HG02678 (cell line): Measurements from ENCODE around the gene PMS2.
"Not testable (repeated sequence)": the region's sequence is repeated elsewhere in the genome, so short reads cannot be mapped to it uniquely, and the experiment has no call there.

Experiments
- ATAC-seq: cut with Tn5 transposase; IDR thresholded peaks from one replicate; pipeline ENCODE4 v1.9.1; 2021; ENCODE audit warnings: mild to moderate bottlenecking, moderate library complexity; ENCODE audit not compliant: unreplicated experiment

Gene PMS2

DNA sequence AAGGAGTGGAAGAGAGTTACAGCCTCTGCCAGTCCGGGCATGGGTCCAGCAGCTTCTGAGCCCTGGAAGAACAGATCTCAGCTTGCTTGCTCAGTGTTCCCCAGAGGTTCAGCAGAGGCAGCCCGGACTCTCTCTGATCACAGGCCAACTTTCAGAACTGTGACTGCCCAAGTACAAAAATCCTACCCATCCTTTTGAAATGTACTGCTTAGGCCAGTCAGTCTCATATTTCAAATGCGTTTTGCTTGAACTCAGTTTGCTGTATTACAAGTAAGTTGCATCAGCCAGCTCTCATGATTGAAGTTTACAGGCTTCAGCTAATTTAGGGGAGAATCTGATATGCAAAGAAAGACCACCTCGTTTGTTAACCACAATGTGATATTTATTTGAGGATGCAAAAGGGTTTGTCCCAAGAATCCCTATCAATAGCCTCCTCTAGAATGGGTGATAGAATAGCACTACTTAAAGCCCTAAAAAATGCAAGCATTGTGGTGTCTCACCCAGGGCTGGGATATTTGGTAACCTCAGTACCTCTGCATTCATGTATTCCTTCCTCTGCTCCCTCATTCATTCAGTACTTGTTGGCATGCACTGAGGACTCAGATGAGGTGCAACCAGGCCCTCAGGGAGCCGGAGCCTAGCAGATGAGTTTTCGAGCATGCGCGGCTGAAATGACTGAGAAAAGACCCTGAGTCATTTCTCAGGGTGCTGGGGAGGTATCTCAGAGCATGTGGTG, 7.2 kb upstream of the PMS2 start:
- no peak for ATAC-seq

DNA sequence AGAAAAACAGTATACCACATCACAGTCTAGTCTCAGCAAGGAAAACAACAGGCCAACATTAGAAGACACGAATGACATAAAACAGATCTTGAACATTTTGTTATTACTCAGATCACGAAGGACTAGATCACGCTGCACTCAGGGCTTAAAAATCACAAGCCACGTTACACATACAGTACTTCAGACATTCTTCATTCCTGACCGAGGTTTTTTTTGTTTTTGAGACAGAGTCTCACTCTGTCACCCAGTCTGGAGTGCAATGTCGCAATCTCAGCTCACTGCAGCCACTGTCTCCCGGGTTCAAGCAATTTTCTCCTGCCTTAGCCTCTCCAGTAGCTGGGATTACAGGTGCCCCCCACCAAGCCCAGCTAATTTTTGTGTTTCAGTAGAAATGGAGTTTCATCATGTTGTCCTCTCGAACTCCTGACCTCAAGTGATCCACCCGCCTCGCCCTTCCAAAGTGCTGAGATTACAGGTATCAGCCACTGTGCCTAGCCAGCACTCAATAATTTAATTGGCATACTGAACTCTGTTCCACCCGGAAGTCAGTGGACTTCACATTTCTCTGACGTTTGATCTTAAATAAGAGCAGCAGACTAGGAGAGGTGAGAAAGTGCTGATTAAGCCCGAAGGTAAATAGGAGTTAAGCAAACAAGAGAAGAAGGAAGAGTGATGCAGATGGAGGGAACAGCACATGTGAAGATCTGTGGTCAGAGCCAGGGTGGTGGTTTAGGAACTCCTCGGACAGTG, 3.7 kb upstream of the PMS2 start:
- ATAC-seq = no peak

DNA sequence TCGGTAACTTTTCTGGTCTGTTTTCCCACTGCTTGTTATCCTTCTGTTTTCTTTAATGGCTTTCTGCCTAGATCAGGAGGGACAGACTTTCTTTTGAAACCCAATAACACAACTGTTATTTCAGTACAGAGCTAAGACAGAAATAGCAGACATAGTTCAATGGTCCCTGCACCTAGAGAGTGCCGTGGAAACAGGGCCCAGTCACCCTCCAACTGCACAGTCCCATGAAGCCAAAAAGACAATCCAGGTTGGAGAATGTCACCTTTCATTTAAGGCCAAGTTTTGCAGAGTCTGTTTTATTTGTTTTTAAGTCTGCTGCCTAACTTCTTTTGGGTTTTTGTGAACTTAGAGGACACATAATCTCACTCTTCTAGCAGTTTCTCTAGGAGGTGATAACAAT, 2.7 kb upstream of the PMS2 start:
- no peak for ATAC-seq

DNA sequence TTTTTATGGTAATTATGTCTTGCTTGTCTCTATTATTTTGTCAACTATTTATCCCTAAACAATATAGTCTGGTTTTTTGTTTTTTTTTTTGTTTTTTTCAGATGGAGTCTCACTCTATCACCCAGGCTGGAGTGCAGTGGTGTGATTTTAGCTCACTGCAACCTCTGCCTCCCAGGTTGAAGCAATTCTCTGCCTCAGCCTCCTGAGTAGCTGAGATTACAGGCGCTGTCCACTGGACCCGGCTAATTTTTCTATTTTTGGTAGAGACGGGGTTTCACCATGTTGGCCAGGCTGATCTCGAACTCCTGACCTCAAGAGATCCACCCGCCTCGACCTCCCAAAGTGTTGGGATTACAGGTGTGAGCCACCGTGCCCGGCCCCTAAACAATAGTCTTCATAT, 1.5 kb upstream of the PMS2 start:
- not testable (repeated sequence) for ATAC-seq

DNA sequence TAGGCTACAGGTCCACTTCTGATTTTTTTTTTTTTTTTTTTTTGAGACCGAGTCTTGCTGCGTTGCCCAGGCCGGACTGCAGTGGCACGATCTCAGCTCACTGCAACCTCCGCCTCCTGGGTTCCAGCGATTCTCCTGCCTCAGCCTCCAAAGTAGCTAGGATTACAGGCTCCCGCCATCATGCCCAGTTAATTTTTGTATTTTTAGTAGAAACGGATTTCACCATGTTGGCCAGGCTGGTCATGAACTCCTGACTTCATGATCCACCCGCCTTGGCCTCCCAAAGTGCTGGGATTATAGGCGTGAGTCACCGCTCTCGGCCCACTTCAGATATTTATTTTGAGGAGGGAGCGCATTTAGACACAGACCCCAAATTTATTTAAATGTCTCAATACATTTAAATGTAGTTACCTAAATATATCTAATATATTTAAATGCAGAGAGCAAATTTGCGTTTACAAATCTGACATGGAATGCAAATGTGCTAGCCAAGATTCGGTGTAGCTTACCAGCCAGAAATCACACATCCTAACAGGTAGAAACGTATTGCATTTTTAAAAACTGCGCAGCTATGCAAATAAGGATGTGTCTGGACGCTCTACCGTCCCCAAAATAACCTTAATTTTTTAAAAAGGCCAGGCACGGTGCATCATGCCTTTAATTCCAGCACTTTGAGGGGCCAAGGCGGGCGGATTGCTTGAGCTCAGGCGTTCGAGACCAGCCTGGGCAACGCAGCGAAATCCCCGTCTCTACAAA, 836 bp downstream of the PMS2 start:
- not testable (repeated sequence) for ATAC-seq

DNA sequence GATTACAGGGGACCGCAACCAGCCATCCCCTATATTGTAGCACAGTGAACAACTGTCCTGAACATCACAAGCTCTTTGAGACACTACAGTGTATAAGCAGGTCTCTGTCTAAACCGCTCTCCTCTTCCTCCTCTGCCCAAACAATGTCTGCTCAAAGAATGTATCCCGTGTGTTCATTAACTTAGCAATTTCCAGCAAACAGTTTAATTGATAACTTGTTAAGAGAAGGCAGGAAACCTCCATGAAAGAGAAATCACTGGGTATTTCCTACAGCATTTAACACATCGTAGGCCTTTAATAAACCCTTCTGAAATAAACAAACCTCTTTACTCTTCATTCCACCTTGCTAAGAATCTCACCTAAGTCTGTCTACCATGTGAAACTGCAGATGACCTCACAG, 1.5 kb downstream of the PMS2 start:
- no peak for ATAC-seq

DNA sequence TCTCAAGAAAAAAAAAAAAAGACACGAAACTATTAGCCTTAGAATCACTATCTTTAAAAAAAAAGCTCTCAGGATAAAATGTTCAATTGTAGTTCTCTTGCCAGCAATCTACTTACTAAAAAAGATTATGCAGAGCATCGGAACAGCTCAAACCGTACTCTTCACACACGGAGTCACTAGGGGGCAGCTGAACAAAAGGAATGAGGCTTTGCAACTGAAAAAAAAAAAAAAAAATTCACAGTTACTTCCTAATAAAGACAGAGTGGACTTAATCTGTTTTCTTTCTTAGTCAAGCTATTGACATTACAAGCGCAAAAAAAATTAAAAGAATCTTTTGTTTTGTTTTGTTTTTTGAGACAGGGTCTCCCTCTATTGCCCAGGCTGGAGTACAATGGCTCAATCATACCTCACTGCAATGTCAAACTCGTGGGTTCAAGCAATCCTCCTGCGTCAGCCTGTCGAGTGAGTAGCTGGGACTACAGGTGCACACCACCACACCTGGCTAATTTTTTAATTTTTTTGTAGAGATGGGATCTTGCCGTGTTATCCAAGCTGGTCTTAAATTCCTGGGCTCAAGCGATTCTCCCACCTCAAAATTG, 11.5 kb downstream of the PMS2 start:
- no peak for ATAC-seq

DNA sequence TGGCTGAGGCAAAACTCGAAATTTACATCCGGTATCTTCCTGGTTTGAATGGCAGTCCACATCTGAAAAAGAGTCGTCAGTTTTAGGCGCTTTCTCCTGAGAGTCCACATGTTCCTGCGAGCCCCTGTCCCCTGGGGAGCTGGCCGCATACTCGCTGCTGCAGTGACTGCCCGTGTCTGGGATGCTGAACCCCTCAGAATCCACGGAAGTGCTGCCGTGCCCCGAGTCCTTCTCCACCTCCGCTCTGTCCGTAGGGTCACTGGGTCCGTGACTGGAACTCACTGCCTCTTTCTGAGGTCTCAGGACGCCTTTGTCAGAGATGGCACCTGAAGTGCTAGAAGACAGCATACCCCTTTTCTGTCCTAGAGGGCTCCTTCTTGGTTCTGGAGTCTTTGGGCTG, 21.8 kb downstream of the PMS2 start:
- ATAC-seq = not testable (repeated sequence)

DNA sequence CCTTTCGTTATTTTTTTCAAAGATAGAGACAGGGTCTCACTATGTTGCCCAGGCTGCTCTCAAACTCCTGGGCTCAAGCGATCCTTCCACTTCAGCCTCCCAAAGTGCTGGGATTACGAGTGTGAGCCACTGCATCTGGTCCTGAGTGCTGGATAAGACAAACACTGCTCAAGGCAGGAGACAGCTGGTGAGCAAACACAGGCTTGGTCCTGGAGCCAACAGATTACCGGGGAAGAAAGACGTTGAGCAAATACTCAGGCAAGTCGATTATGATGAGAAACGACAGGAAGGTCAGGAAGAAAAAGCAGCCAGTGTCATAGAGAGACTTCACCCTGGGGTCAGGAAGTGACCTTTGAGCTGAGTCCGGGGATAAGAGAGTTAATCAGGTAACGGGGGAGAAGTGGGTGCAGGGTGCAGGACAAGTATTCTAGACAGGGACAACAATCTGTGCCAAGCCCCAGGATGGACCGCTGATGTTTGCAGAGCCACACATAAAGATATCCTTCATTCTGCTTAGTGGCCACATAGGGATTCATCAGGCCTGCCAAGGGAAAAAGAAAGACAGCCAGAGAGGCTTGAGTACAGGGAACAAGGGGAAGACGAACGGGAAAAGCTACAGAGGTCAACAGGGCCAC, 29.1 kb downstream of the PMS2 start:
- ATAC-seq = not testable (repeated sequence)

DNA sequence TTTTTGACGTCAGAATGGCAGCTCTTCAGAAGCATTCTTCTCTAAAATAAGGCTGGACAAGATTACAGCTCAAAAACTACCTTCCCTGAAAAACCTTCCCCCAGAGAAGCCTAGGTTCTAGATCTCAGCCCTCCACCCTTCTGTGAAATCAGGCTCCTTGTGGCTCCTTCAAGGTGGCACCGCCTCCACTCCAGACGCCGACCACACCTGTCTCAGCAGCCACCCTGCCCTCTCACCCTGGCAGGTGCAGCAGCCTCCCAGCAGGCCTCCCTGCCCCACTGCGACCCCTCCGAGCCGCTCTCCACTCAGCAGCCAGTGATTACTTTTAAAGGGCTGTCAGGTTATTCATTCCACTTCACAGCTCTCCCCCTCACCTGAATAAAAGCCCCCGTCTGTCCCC, 35.3 kb downstream of the PMS2 start:
- ATAC-seq = not testable (repeated sequence)

DNA sequence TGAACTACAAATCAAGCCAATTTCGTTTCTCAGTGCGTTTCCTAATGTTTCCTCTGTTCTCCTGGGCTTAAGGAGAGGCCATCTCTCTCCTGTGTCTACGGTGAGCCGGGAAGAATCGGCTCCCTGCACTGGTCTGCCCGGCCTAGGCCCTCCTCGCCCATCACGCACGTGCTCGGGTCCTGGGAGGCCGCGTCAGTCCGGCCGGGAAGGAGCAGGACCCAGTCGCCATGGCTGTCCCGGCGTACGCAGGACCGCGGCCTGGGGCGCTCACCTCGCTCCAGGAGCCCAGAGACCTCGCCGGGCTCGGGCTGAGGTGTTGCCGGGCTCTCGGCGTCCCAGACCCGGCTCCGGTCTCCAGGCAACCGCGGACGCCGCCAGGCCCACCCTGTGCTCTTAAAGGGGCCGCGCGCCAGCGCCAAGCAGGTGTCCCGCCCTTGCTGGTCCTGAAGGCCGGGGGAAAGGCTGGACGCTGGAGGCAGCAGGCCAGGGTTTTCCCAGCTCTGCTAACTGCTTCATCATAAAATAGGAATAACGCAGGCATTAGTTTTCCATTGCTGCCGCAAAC, 38.4 kb downstream of the PMS2 start, which contains the start of gene RSPH10B:
RSPH10B (minus strand) TSS at position 343 of the 565 bp plus-strand sequence. CDS start 3,573 bp downstream, outside the sequence.
- not testable (repeated sequence) for ATAC-seq

DNA sequence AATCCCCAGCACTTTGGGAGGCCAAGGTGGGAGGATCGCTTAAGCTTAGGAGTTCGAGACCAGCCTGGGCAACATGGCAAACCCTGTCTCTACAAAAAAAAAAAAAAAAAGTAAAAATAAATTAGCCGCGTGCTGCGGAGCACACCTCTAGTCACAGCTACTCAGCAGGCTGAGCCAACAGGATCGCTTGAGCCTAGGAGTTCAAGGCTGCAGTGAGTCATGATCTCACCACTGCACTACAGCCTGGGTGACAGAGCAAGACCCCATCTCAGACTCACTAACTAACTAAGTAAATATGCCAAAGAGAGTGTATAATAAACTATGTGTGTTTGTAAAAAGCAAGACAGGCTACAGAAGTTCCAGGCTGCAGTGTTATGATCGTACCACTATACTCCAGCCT, 45.0 kb downstream of the PMS2 start:
- not testable (repeated sequence) for ATAC-seq

DNA sequence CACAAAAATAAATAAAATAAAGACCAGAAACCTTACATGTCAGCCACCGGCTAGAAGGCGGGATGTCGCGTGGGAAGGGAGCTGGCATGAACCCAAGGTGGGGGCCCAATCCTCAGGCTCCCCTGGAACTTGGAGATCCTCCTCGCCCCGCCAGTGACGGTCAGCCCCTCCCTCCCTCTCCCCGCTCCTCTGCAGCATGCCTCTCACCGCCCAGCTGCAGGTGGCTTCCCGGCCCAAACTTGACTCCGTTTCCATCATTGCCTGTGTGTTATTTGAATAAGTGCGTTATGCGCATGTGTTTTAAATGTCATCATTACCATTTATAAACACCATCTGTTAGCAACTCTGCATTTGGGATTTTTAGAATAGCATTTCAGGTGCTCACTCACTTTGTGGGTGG, 45.6 kb downstream of the PMS2 start:
- ATAC-seq = not testable (repeated sequence)

DNA sequence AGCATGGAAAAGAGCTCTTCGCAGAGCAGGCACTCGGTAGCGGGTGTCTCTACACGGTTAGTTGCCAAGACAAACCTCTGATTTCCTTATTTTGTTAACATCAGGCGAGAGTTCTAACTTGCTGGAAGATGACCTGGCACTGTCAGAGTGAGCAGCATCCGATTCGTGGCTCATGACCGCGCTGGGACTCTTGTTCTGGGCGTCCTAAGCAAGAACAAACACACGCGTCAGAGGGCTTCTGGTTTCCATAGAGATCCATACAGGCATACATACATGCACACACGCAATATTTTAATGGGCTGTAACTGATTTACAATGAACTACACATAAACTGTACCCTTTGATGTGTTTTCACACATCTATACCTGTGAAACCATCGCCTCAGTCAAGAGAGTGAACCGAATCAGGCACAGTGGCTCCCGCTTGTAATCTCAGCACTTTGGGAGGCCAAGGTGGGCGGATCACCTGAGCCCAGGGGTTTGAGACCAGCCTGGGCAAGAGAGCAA, 73.9 kb downstream of the PMS2 start:
- ATAC-seq = not testable (repeated sequence)

DNA sequence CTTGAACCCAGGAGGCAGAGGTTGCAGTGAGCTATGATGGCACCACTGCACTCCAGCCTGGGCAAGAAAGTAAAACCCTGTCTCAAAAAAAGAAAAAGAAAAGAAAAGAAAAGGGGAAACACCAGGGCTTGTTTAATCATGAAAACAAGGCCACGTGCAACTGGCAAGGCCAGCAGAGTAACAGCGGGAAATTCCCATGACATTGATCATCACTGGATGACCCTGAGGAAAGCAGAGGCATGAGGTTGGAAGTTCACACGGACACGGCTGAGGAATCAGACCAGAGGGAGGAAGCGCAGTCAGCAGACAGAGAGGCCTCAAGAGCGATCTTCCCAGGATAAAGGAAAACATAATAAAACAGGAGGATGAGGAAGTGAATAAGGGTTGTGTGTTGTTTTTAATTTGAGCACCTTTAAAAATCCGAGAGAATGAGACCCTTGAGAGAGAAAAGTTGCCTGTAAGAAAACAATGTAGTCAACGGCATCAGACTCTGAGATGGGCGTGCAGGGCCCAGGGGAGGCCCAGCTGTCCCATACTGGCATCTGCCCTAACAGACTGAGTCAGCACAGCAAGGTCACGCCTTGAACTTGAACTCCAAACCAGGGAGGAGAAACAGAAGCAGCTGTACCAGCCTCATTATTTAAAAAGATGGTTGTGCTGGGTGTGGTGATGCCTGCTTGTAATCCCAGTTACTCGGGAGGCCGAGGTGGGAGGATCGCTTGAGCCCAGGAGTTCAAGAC, 76.8 kb downstream of the PMS2 start:
- ATAC-seq = not testable (repeated sequence)

DNA sequence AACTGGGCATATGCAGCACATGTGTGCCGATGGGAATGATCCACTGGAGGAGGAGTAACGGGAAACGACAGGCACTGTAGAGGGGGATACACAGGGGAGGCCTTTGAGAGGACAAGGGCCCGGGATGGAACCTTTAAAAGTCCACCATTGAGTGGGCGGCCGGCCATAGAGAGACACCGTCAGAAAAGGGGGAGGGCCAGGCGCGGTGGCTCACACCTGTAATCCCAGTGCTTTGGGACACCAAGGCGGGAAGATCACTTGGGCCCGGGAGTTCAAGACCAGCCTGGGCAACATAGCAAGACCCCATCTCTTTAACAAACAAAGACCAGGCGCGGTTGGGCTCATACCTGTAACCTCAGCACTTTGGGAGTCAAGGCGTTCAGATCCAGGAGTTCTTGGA, 77.6 kb downstream of the PMS2 start:
- not testable (repeated sequence) for ATAC-seq

DNA sequence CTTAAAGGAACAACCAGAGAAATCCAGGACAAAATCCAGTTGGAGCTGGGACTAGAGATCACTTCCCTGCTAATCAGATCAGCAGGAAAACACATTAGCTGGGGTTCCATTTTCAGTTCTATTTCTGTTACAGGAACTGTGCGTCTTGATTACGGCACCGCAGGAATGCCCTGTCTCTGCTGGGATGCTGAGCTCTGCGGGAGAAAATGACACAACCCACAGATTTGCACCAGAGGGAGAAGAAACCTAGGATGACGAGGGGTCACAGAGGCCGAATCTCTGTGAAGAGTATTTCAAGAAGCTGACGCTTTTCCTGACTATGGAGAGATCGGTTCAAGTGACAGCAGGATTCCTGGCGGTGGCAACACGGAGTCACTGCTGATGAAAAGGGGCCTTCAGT, 78.6 kb downstream of the PMS2 start:
- not testable (repeated sequence) for ATAC-seq

DNA sequence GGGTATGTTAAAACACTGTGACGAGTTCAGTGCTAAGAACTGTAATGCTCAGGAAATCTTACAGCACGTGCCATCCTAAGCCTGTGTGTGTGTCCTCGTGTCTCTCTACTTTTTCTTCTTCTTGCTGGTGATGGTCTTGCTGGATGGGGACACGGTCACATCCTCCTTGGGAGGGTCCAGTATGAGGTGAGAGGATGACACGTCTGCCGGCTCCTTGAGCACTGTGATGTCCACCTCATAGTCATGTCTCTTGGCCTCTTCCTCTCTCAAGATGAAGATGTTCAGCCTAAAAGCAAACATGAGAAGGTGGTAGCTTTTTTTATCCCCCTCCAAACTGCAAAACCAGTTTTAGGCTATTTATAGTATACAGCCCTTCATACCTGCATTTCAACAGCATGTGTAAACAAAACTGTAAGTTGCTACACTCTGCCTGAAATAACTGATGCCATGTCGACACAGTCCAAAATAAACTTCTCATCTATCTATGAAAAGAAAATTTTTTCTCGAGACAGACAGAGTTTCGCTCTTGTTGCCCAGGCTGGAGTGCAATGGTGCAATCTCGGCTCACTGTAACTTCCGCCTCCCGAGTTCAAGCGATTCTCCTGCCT, 82.5 kb downstream of the PMS2 start:
- ATAC-seq = not testable (repeated sequence)

DNA sequence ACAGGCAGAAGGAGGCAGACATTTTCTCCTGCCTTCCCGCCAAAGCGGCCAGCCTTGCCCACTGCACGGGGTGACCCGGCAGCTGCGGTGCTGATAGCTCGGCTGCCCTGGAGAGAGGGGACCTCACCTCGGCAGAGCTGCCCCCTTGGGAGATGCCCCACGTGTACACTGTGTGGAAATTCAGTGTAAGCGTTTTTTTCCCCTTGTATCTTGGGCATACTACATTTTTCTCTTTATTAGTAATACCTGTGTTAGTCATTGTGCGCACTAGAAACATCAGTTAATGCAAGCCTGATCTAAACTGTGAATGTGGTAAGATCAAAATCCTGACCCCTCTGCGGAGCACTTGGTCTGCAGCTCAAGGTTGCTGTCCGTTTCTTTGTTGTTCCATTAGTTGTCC, 84.2 kb downstream of the PMS2 start:
- ATAC-seq = not testable (repeated sequence)
